NCI-H446 treated with DMSO at 0.1 percent for 48 hours (cell line): ENCODE data around the gene KRT7.
"Not testable (repeated sequence)": the region's sequence is repeated elsewhere in the genome, so short reads cannot be mapped to it uniquely, and the experiment has no call there.

ENCODE experiments used
- DNase-seq: peaks from one replicate; lab custom pipeline; 2025; lab: John Stamatoyannopoulos, UW

The KRT7 gene

GRCh38 chr12:52229836-52230343, 3.2 kb upstream of the KRT7 start:
- no peak for DNase-seq

DNA sequence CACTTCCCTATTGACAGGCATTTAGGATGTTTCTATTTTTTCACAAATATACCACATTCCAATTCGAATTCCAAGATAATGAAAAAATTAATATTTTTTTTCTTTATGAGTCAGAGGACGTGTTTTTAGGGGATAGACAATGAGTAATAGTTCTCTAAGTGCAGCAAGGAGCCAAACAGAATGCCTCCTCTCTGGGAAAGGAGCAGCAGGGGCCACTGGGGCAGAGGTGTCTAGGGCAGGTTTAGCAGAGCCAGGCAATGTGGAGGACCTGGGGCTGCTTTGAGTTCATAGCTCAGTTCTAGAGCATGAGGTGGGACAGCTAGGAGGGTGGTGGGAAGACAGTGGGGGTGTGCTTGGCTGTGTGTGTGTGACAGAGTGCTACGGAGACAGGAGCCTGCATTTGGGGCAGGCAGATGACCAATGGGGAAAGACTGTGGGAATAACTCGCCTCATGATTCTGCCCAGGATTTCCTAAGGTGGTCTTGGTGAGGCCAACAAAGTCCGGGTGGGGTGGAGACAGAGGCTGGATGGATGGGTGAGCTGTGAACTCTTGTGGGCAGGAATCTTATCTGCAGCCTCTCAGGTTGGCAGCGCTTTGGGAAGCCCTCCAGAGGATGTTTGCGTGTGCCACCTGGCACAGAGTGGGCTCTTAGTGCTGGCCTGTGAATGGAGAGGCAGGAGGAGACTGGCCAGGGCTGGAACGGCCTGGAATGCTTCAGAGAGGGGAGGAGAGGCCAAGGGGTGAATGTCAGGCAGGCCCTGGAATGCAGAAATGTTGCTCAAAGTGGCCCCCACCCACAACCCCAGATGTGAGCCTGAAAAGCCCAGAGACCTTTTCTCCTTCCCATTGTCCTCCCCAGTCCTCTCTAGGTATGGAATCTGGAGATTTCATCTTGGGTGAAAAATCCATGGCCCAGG, 2.4 kb upstream of the KRT7 start:
- DNase-seq: no peak

- no peak for DNase-seq
These were observed 1.5 kb upstream of the KRT7 start for GRCh38 chr12:52231305-52232202.

- DNase-seq: no peak
These were observed 805 bp upstream of the KRT7 start for GRCh38 chr12:52232203-52232673.

- no peak for DNase-seq
These were observed 592 bp downstream of the KRT7 start for GRCh38 chr12:52233462-52234207.

- DNase-seq: no peak
These were observed 1.3 kb downstream of the KRT7 start for GRCh38 chr12:52234223-52234810.

DNA sequence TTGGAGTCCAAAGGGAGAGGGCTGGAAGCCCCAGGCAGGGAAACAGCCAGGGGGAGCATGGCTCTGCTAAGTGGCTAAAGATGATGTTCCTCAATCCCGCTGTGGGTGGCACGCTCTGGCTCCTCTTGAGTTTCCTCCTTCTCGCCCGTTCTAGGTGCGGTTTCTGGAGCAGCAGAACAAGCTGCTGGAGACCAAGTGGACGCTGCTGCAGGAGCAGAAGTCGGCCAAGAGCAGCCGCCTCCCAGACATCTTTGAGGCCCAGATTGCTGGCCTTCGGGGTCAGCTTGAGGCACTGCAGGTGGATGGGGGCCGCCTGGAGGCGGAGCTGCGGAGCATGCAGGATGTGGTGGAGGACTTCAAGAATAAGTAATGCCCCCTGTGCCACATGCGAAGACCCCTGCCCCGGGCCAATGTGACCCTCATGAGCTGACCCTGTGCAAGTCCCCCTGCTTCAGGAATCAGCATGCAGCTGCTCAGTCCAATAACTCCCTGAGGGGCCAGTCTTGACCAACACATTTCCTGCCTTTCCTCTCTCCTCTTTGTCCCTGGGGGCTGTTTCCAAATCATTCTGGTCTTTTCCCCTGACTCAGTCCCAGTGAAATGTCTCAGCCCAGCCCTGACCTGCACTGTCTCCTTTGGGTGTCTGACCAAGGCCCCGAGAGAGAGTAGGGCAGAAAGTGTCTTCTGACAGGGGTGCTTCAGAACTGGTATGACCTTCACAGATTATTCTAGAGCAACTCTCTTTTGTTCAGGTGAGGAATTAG, 2.1 kb downstream of the KRT7 start:
- DNase-seq: no peak

GRCh38 chr12:52235822-52236361, 2.8 kb downstream of the KRT7 start:
- no peak for DNase-seq

DNA sequence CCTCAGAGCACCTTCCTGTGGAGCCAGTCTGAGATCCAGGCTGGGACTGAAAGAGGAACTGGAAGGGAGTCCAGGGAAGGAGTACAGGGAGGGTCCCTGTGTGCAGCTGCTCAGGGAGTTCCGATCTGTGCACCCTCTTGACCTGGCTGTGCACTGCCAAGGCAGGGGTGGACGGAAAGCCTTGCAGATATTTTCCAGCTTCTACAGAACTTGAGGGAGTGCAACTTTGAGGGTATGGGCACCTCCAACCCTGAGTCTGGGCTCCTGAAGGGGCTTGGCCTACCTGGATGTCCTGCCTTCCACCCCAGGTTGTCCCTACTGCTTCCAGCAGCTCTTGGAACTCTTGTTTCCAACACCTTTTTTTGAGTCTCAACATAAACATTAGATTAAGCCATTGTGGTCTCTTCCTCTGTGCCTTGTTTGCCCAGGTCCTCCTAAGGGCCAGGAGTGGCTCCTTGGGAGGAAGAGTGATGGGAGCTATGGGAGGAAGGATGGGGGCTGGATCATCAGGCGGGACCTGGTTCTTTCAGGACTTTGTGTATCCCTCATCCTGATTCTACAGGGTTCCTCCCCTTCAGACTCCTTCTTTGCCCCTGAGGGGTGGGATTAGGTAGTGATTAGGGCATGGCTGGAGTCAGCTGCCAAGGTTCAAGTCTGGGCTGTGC, 3.5 kb downstream of the KRT7 start:
- DNase-seq: no peak

- DNase-seq: no peak
These were observed 5.3 kb downstream of the KRT7 start for GRCh38 chr12:52238207-52238840.

DNA sequence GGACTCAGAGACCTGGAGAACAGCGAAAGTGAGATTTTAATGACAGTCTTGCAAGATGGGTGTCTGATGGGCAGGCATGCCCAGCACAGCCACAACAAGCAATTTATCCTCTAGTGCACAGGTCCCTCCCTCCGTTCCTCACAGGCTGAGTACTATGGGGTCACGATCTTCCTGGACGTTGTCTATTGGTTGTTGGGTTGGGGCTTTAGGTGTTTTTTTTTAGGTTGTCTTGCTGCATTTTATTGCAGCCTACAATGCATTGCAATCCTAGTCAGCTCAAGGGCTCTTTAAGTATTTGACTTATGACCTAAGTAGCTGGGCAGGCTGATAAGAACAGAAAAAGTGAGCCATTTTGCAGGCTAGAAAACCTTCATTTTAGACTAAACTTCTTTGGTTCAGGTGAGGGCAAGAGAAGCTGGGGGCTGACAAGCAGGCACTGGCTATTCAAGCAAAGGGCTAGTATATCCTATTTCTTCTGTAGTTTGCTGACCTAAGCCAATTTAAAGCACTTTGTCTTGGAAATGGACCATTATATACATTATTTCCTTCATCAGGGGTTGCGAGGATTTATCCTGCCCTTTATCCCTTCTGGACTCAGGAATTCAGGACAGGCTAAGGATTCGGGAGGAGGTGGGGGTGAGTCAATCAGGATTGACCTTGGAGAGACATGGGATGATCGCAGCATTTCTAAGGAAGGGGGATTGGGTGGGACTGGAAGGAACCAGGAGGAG, 6.0 kb downstream of the KRT7 start:
- no peak for DNase-seq

DNA sequence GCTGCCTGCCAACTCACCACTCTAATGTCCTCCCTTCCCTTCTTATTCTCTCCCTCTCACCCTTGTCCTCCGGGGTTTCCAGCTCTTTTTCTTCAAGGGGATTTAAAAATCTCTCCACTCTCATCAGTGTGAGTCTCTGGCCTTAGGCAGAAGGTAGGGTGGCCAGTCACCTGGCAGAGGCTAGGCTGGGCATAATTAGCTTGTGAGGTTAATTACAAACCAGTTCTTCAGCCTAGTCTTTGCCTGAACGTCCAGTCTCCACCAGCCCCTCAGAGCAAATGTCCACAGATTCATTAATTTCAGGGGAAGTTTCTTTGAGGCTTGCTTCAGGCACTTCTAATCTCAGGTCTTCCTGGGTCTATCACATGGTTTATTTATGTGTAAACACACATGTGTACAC, 6.7 kb downstream of the KRT7 start:
- DNase-seq: no peak

- DNase-seq: not testable (repeated sequence)
These were observed 7.2 kb downstream of the KRT7 start for GRCh38 chr12:52240247-52240646.

- no peak for DNase-seq
These were observed 8.3 kb downstream of the KRT7 start for GRCh38 chr12:52241205-52241842.

DNA sequence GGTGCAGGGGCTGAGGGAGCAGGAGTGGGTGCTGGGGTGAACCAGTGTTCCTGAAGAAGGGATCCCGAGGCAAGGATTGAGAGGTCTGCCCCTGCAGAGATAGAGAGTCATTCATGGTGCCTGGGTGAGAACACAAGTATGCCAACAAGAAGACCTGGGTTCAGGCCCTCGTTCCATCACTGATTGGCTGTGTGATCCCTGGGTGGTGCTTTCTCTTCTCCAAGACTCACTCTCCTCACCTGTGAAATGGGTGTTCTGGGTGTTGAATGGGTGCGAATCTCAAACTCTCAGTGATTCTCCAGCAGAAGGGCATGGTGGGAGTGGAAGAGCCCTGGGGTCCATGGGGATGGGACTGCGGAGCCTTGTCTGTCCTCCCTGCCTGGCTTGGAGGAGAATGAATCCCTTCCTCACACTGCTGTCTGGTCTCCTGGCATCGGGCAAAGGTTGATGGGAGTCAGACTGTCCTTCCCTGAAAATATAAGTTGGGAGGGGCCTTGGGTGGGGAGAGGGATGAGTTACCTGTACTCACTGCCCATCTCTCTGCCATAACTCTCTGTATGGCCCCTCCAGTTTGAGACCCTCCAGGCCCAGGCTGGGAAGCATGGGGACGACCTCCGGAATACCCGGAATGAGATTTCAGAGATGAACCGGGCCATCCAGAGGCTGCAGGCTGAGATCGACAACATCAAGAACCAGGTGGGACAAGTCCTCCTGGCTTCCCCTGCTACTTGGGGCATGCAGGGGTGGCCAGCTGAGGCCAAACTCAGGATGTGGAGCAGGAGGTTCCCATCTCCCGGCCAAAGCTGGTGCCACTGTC, 9.6 kb downstream of the KRT7 start:
- DNase-seq: no peak

GRCh38 chr12:52243259-52243855, 10.3 kb downstream of the KRT7 start:
- peak; percentile 59 for DNase-seq
